HCT116 (cell line): ENCODE measurements around the gene YIPF1.

Experiments
- CEBPB ChIP-seq: IDR thresholded peaks from 2 replicates; pipeline ENCODE4 v1.6.1; 2012; ENCODE audit warnings: low read depth
- CTCF ChIP-seq, 3 experiments: fragments of 200-600 bp in 1 of 3; sonication (generic) in 1 of 3; IDR thresholded peaks in 2 of 3; conservative IDR thresholded peaks in 1 of 3; 2 replicates each; pipeline ENCODE4 v1.5.1; 2012 to 2017; ENCODE audit warnings: low read depth in 2 of 3, low read length in 2 of 3, antibody characterized with exemption in 1 of 3, borderline replicate concordance in 1 of 3, control low read depth in 1 of 3, mild to moderate bottlenecking in 1 of 3, mixed read lengths in 1 of 3, mixed run types in 1 of 3, moderate library complexity in 1 of 3; ENCODE audit not compliant: insufficient read depth in 1 of 3
- ELF1 ChIP-seq: IDR thresholded peaks from 2 replicates; pipeline ENCODE4 v1.6.1; 2012; ENCODE audit warnings: low read depth, borderline replicate concordance
- EZH2 ChIP-seq: fragments of 200-600 bp; sonication (generic); IDR thresholded peaks from 2 replicates; pipeline ENCODE4 v1.6.1; 2017; ENCODE audit warnings: antibody characterized with exemption, mixed run types
- POLR2A ChIP-seq: IDR thresholded peaks from 2 replicates; pipeline ENCODE4 v1.7.0; 2011; ENCODE audit warnings: borderline replicate concordance; ENCODE audit not compliant: insufficient read depth, insufficient read length; ENCODE audit errors: extremely low read depth
- POLR2AphosphoS5 ChIP-seq: IDR thresholded peaks from 2 replicates; pipeline ENCODE4 v1.6.1; 2011; ENCODE audit warnings: mild to moderate bottlenecking, low read depth, low read length, moderate library complexity
- REST ChIP-seq: IDR thresholded peaks from 2 replicates; pipeline ENCODE4 v1.6.1; 2012; ENCODE audit warnings: low read depth
- SIN3A ChIP-seq: IDR thresholded peaks from 2 replicates; pipeline ENCODE4 v1.6.1; 2012; ENCODE audit warnings: low read depth
- SP1 ChIP-seq: IDR thresholded peaks from 2 replicates; pipeline ENCODE4 v1.6.1; 2012; ENCODE audit warnings: low read depth
- ZBTB33 ChIP-seq: IDR thresholded peaks from 2 replicates; pipeline ENCODE4 v1.6.1; 2011; ENCODE audit warnings: mild to moderate bottlenecking, low read length, moderate library complexity; ENCODE audit not compliant: insufficient replicate concordance; ENCODE audit errors: extremely low read depth
- TF ChIP-seq, protein P1 (sequence below): IDR thresholded peaks from 2 replicates; pipeline ENCODE4 v1.6.1; 2012
- TF ChIP-seq, protein P2 (sequence below): IDR thresholded peaks from 2 replicates; pipeline ENCODE4 v1.6.1; 2012

DNA sequence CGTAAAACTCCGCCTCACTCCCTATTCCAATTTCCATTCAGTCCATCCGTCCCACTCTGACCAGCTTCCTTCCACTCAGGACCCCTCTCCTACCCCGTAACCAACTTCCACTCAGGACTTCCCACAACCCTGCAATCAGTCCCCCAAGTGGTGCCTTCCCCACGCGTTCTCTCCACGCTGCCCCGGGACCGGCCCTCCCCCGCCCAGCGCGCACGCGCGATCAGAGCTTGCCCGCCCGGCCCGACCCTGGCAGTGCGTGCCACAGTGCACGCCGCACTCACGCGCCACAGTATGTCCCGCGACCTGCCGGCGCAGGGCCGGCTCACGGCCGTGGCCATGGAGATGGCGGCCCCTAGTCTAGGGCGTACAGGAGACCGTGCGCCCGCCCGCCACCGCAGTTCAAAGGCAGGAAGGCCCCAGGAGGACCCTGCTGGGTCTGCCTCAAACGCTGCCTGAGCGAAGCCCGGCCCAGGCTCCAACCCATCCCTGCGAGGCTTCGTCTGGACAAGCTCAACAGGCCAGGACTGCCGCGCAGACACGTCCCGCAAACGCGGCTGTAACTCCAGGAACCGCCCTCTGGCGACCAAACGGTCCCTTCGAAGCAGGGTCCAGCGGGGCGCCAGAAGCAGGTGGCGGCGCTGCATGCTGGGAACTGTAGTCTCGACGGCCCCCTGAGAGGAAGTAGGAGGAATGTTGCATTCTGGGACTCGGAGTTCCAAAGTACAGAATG is 51.5 kb downstream of the YIPF1 start, which contains the start of gene NDC1:
- TF ChIP-seq ELF1 (peak; percentile 99), ZBTB33 (no peak), POLR2AphosphoS5 (peak; percentile 39), SP1 (peak; percentile 88), CTCF (IDR thresholded peaks at IDR 0.05 in 2 of 3, conservative IDR thresholded peaks at IDR 0.05 in 1 of 3; ENCODE audit: borderline replicate concordance in 1 of 3, insufficient read depth in 1 of 3, low read depth in 2 of 3, low read length in 2 of 3) (peak in 1 of 3 experiments; percentile 4; a peak in 1 of 6 replicates), CEBPB (no peak), EZH2 (no peak), POLR2A (peak; percentile 77), SIN3A (no peak; the same call in 1 of the 2 replicates), REST (no peak)
- TF ChIP-seq, protein P1, sequence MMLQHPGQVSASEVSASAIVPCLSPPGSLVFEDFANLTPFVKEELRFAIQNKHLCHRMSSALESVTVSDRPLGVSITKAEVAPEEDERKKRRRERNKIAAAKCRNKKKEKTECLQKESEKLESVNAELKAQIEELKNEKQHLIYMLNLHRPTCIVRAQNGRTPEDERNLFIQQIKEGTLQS, result no peak
- TF ChIP-seq, protein P2, sequence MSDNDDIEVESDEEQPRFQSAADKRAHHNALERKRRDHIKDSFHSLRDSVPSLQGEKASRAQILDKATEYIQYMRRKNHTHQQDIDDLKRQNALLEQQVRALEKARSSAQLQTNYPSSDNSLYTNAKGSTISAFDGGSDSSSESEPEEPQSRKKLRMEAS, result peak; percentile 76
